GM12878 (cell line): ENCODE results near the gene HTR1D. TPM values are rescaled to one million over a fixed set of nuclear protein-coding genes. Genes with fewer than 3 reads are reported as not detected.
A peak's percentile ranks its signal among the peaks of the same experiment; 100 is the strongest.

Experiments used
- RCOR1 ChIP-seq: conservative IDR thresholded peaks from 2 replicates; pipeline ENCODE4 v1.6.1; 2012; ENCODE audit warnings: low read depth, low read length, improper control_type of control experiment
- RFX5 ChIP-seq: IDR thresholded peaks from 2 replicates; pipeline ENCODE4 v1.6.1; 2011; ENCODE audit warnings: low read depth, low read length, improper control_type of control experiment
- ZZZ3 ChIP-seq: IDR thresholded peaks from 2 replicates; pipeline ENCODE4 v1.6.1; 2011; ENCODE audit warnings: low read depth; ENCODE audit not compliant: control insufficient read depth, insufficient read length
- polyA plus RNA-seq, 11 experiments: library from polyadenylated mRNA; depleted of rRNA in 4 of 11; unstranded in 6 of 11; stranded (reverse) in 5 of 11; fragments of >200 nt; fragmentation: Nextera tagmentation in 4 of 11; fragmentation: Illumina TruSeq in 1 of 11; extraction: Ambion mirVana in 4 of 11; extraction: Trizol in 1 of 11; gene quantifications; 1 replicate in 1 of 11; 2 replicates in 10 of 11; pipeline versions ENCODE4 v1.2.1 to v1.2.3, GENCODE V29; 2011 to 2016; ENCODE audit warnings: inconsistent platforms in 2 of 11, missing spikeins in 2 of 11, low read depth in 1 of 11
- total RNA-seq, 4 experiments: library from RNA; depleted of rRNA in 3 of 4; stranded (reverse); fragments of >200 nt in 3 of 4; fragmentation: Illumina TruSeq in 1 of 4; extraction: Trizol in 1 of 4; gene quantifications; 2 replicates each; pipeline versions ENCODE4 v1.2.1 to v1.2.3, GENCODE V29; 2013 to 2021
- TF ChIP-seq, protein P1 (sequence below): fragments of 450-650 bp; IDR thresholded peaks from 2 replicates; pipeline ENCODE4 v1.6.1; 2017; ENCODE audit warnings: mild to moderate bottlenecking, moderate library complexity
- TF ChIP-seq, protein P2 (sequence below): IDR thresholded peaks from 2 replicates; pipeline ENCODE4 v1.6.1; 2012; ENCODE audit warnings: mild to moderate bottlenecking, low read depth, low read length

Gene HTR1D
- total and polyA plus RNA-seq, 10 of the 15 experiments (the other 5 are each of a cell fraction or from before 2014, with no cell fraction given): 0.07 TPM; not detected in 9

DNA sequence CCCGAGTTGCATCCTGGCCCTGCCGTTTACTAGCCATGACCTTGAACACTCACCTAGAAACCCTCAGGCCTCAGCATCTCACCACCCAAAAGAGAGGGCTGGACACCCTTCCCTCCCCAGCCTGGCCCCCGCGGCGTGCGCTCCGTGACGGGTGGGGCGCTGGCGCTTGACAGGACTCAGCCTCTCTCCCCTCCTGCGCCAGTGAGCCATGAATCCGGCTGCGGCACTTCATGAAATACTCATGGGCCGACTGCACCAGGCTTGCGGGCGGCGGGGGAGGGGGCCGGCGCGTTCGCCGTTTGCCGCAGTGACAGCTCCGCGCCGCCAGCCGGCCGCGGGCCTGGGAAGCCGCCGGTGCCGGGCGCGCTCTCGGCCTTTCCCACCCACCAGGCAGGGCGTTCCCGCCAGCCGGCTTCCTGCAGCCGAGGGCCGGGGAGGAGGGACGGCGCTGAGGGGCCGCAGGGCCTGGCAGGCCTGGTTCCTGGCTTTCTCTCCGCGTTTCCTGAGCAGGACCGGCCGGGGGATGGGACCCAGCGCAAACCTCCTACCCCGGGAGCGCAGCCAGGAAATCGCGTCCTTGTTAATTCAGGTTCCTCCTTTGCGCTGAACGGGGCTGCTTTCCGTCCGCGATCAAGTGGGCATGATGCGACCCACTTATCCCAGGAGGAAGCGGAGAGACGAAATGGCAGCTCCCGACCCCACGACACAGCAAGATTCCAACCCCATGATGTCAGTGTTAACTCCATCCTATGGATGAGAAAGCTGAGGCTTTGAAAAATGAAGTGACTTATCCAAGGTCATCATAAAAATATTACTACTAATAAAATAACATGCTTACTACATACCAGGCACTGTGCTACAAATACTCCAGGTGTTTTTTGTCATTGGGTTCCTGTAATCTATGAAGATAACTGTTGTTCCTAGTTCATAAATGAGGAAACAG is 39.6 kb downstream of the HTR1D start (continued):
- TF ChIP-seq, protein P1, sequence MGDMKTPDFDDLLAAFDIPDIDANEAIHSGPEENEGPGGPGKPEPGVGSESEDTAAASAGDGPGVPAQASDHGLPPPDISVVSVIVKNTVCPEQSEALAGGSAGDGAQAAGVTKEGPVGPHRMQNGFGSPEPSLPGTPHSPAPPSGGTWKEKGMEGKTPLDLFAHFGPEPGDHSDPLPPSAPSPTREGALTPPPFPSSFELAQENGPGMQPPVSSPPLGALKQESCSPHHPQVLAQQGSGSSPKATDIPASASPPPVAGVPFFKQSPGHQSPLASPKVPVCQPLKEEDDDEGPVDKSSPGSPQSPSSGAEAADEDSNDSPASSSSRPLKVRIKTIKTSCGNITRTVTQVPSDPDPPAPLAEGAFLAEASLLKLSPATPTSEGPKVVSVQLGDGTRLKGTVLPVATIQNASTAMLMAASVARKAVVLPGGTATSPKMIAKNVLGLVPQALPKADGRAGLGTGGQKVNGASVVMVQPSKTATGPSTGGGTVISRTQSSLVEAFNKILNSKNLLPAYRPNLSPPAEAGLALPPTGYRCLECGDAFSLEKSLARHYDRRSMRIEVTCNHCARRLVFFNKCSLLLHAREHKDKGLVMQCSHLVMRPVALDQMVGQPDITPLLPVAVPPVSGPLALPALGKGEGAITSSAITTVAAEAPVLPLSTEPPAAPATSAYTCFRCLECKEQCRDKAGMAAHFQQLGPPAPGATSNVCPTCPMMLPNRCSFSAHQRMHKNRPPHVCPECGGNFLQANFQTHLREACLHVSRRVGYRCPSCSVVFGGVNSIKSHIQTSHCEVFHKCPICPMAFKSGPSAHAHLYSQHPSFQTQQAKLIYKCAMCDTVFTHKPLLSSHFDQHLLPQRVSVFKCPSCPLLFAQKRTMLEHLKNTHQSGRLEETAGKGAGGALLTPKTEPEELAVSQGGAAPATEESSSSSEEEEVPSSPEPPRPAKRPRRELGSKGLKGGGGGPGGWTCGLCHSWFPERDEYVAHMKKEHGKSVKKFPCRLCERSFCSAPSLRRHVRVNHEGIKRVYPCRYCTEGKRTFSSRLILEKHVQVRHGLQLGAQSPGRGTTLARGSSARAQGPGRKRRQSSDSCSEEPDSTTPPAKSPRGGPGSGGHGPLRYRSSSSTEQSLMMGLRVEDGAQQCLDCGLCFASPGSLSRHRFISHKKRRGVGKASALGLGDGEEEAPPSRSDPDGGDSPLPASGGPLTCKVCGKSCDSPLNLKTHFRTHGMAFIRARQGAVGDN: peak; percentile 73
- TF ChIP-seq ZZZ3: no peak
- TF ChIP-seq RCOR1: peak; percentile 53; the same call in 1 of the 2 replicates
- TF ChIP-seq, protein P2, sequence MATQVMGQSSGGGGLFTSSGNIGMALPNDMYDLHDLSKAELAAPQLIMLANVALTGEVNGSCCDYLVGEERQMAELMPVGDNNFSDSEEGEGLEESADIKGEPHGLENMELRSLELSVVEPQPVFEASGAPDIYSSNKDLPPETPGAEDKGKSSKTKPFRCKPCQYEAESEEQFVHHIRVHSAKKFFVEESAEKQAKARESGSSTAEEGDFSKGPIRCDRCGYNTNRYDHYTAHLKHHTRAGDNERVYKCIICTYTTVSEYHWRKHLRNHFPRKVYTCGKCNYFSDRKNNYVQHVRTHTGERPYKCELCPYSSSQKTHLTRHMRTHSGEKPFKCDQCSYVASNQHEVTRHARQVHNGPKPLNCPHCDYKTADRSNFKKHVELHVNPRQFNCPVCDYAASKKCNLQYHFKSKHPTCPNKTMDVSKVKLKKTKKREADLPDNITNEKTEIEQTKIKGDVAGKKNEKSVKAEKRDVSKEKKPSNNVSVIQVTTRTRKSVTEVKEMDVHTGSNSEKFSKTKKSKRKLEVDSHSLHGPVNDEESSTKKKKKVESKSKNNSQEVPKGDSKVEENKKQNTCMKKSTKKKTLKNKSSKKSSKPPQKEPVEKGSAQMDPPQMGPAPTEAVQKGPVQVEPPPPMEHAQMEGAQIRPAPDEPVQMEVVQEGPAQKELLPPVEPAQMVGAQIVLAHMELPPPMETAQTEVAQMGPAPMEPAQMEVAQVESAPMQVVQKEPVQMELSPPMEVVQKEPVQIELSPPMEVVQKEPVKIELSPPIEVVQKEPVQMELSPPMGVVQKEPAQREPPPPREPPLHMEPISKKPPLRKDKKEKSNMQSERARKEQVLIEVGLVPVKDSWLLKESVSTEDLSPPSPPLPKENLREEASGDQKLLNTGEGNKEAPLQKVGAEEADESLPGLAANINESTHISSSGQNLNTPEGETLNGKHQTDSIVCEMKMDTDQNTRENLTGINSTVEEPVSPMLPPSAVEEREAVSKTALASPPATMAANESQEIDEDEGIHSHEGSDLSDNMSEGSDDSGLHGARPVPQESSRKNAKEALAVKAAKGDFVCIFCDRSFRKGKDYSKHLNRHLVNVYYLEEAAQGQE: no peak
- no peak for TF ChIP-seq RFX5
